GM19324 (cell line): ENCODE data around the gene ESYT3.
"Not testable (repeated sequence)": the region's sequence is repeated elsewhere in the genome, so short reads cannot be mapped to it uniquely, and the experiment has no call there.

ENCODE experiments used
- ATAC-seq: cut with Tn5 transposase; IDR thresholded peaks from one replicate; pipeline ENCODE4 v1.9.1; 2021; ENCODE audit warnings: mild to moderate bottlenecking, moderate library complexity; ENCODE audit not compliant: unreplicated experiment, low FRiP score

ESYT3 gene

GRCh38 chr3:138408751-138409570 is 25.5 kb upstream of the ESYT3 start:
- ATAC-seq, result no peak

GRCh38 chr3:138412821-138413551 is 21.4 kb upstream of the ESYT3 start:
- ATAC-seq, result no peak

GRCh38 chr3:138416236-138416635 is 18.2 kb upstream of the ESYT3 start:
- ATAC-seq, result not testable (repeated sequence)

GRCh38 chr3:138417559-138417982 is 16.8 kb upstream of the ESYT3 start:
- peak; percentile 65 for ATAC-seq

GRCh38 chr3:138418601-138419206 is 15.7 kb upstream of the ESYT3 start:
- no peak for ATAC-seq

GRCh38 chr3:138423316-138423715 is 11.1 kb upstream of the ESYT3 start:
- ATAC-seq, result no peak

GRCh38 chr3:138424323-138424722 is 10.1 kb upstream of the ESYT3 start:
- no peak for ATAC-seq

GRCh38 chr3:138426211-138426610 is 8.2 kb upstream of the ESYT3 start:
- no peak for ATAC-seq

GRCh38 chr3:138426754-138427153 is 7.7 kb upstream of the ESYT3 start:
- ATAC-seq, result not testable (repeated sequence)

GRCh38 chr3:138429665-138430064 is 4.8 kb upstream of the ESYT3 start:
- no peak for ATAC-seq

- ATAC-seq, result no peak
Measured at GRCh38 chr3:138432576-138433240, 1.7 kb upstream of the ESYT3 start.

- ATAC-seq, result no peak
Measured at GRCh38 chr3:138433892-138434275, 532 bp upstream of the ESYT3 start.

- no peak for ATAC-seq
Measured at GRCh38 chr3:138434875-138435772, 708 bp downstream of the ESYT3 start.

GRCh38 chr3:138435840-138436239 is 1.4 kb downstream of the ESYT3 start:
- ATAC-seq, result no peak

- ATAC-seq, result no peak
Measured at GRCh38 chr3:138437281-138437680, 2.9 kb downstream of the ESYT3 start.

GRCh38 chr3:138438896-138439295 is 4.5 kb downstream of the ESYT3 start:
- no peak for ATAC-seq

- ATAC-seq, result no peak
Measured at GRCh38 chr3:138439646-138440045, 5.2 kb downstream of the ESYT3 start.

- ATAC-seq, result no peak
Measured at GRCh38 chr3:138440121-138440521, 5.7 kb downstream of the ESYT3 start.

- no peak for ATAC-seq
Measured at GRCh38 chr3:138440596-138440995, 6.2 kb downstream of the ESYT3 start.

GRCh38 chr3:138441256-138441655 is 6.8 kb downstream of the ESYT3 start:
- ATAC-seq, result no peak
